HL-60/S4 treated with retinoic acid at 250 ng/mL for 4 days and 3 days (cell line): ENCODE results near the gene WDR55.

Experiments used
- in situ Hi-C: fragments of 300-500 bp; cut with MboI; formaldehyde crosslinking; loops from 2 replicates; pipeline ENCODE4 v1.7.0; 2022; ENCODE audit warnings: low sequenced_read_pairs

WDR55 gene

DNA sequence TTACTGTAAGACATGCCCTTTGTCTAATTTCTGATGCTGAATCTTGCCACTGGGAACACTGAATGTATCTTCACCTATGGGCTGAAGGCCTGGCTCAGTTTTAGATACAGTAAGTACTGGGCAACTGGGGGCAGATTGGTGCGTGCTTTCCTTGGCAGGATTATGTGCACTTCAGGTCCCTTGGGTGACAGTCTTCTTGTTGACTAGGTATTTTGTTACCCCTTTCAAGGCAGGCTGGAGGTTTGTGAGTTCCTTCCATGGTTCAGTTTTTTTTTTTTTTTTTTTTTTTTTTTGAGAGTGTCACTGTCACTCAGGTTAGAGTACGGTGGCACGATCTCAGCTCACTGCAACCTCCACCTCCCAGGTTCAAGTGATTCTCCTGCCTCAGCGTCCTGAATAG, 43.1 kb downstream of the WDR55 start:
- in situ Hi-C loops: loop anchor here (10.0 to 25.0 kb wide), 2 partner anchors 333 to 471 kb away; no protein-coding TSS in a partner anchor

DNA sequence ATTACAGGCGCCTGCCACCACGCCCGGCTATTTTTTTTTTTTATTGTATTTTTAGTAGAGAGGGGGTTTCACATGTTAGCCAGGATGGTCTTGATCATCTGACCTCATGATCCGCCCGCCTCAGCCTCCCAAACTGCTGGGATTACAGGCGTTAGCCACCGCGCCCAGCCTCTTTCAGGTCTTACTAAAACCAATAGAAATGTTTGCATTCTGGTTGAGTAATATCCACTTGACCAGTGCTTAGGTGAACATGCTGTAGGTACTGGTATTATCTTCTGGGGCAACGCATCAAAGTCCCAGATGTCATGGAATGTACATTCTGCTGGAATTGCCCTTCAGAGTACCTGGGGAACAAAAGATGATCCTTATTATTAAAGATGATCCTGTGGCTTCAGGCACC, 44.1 kb downstream of the WDR55 start:
- in situ Hi-C loops: loop anchor here (10.0 to 25.0 kb wide), 2 partner anchors 334 to 471 kb away; no protein-coding TSS in a partner anchor

DNA sequence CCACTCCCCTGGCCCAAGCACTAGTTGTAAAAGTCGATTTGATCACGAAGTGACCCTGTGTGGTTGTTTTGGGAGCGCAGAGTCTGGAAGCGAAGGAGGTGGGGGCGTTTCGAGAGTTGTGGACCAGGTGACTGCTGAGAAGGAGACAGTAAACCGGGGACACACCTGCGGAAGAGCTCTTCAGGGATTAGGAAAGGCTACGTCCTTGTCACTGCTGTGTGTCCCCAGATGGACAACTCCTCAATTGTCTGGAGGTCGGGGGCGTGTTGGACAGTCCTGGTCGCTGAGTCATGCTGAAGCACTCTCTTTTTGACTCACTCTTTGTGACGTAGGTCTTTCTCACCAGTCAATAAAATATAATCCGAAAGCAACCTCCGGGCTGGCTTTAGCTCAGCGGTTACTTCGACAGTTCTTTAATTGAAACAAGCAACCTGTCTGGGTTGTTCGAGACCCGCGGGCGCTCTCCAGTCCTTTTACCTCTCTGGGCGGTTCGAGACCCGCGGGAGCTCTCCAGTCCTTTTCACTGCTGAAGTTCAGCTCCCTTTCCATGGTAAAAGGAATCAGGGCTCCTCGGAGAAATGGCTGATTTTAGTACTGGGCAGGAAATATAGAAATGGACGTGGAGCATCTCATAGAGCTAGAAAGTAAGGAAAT, 46.3 kb downstream of the WDR55 start:
- in situ Hi-C loops: loop anchor here (25.0 kb wide), 1 partner anchor 474 kb away; no protein-coding TSS in a partner anchor

DNA sequence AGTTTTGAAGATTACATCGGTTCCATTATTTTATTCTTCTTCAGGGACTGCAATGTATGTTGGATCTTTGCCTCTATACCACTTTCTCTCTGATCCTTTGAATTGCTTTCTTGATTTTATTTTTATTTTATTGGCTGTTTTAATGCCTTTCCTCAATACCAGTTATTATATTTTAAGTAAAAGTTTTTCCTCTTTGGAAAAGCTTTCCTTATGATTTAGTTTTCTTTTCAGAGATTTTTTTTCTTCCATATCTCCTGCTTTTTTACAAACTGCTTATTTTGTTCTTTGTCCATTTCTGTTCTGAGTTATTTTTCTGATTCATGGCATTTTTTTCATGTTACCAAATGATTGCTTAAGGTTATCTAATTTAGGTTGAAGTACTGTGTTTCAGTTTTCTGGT, 47.1 kb downstream of the WDR55 start:
- in situ Hi-C loops: loop anchor here (25.0 kb wide), 1 partner anchor 474 kb away; no protein-coding TSS in a partner anchor

DNA sequence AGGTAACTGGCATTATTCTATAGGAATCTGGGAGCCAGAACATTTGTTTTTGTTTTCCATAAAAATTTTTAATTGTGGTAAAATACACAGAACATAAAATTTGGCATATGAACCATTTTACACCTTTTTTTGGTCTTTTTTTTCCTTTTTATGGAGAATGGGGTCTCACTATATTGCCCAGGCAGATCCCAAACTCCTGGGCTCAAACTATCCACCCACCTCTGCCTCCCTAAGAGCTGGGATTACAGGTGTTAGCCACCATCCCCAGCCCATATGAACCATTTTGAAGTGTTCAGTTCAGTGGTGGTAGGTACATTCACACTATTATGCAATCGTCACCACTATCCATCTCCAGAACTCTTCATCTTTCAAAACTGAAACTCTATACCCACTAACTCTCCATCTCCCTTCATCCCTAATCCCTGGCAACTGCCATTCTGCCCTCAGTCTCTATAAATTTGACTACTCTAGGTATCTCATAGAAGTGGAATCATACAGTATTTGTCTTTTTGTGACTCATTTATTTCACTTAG, 48.9 kb downstream of the WDR55 start:
- in situ Hi-C loops: loop anchor here (25.0 kb wide), 1 partner anchor 476 kb away; no protein-coding TSS in a partner anchor

DNA sequence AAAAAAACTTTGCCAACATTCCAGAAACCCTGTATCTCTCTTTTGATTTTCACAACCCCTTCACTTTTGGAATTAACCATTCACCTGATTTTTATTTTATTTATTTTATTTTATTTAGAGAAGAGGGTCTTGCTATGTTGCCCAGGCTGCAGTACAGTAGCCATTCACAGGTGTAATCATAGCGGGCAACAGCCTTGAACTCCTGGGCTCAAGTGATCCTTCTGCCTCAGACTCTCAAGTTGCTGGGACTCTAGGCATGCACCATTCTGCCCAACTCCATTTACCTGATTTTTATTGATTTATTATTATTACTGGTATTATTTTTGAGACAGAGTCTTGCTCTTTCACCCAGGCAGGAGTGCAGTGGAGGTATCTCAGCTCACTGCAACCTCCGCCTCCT, 51.5 kb downstream of the WDR55 start:
- in situ Hi-C loops: loop anchor here (25.0 kb wide), 1 partner anchor 479 kb away; no protein-coding TSS in a partner anchor

DNA sequence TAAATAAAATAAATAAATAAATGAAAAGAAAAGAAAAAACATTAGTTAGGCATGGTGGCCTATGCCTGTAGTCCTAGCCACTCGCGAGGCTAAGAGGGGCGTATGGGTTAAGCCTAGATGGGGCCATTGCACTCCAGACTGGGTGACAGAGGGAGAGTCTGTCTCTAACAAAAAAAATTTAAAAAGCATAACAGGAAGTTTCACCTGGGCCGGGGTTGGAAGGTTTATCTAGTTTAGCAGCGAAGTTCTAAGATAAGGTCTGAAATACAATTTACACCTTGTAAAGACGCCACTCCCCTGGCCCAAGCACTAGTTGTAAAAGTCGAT, 53.5 kb downstream of the WDR55 start:
- in situ Hi-C loops: loop anchor here (25.0 kb wide), 1 partner anchor 481 kb away; no protein-coding TSS in a partner anchor

DNA sequence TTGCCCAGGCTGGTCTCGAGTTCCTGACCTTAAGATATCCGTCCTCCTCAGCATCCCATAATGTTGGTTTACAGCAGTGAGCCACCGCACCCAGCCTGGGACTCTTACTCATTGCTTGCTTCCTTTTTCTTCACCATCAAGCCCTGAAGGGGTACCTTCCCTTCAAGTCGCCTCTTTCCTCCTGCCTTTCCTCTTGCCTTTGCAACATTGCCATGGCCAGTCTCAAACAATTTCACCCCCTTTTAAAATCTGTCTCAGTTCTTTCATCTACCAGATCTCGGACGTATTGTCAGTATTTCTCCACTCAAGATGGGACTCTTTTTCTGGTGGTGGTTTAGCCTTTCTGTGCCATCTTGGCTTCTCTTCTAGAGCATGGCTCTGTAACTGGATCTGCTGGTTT, 56.0 kb downstream of the WDR55 start:
- in situ Hi-C loops: loop anchor here (25.0 kb wide), 1 partner anchor 483 kb away; no protein-coding TSS in a partner anchor

DNA sequence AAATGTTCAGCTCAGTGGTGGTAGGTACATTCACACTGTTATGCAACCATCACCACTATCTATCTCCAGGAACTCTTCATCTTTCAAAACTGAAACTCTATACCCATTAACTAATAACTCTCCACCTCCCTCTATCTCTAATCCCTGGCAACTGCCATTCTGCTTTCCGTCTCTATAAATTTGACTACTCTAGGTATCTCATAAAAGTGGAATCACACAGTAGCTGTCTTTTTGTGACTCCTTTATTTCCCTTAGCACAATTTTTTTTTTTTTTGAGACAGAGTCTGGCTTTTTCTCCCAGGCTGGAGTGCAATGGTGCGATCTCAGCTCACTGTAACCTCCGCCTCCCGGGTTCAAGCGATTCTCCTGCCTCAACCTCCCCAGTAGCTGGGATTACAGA, 56.7 kb downstream of the WDR55 start:
- in situ Hi-C loops: loop anchor here (25.0 kb wide), 1 partner anchor 484 kb away; no protein-coding TSS in a partner anchor
